Measurements from ENCODE around the gene MDFI. TPM values are rescaled to one million over a fixed set of nuclear protein-coding genes. Genes with fewer than 3 reads are reported as not detected.

Gene MDFI
- polyA plus RNA-seq, 1 experiment: 0.19 TPM

DNA sequence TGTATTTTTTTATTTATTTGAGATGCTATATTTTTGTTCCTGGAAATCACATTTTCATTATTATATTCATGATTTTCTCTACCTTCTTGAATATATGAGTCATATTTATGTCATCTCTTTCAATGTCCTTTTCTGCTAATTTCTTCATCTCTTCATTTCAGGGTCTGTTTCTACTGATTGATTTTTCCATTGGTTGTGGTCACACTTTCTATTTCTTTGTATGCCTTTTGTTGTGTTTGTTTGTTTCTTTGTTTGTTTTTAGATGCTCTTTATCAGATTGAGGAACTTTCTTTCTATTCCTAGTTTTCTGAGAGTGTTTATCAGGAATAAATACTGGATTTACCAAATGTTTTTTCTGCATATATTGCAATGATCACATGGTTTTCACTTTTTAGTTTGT lies 16.9 kb upstream of the MDFI start:
- TF ChIP-seq, protein P1, sequence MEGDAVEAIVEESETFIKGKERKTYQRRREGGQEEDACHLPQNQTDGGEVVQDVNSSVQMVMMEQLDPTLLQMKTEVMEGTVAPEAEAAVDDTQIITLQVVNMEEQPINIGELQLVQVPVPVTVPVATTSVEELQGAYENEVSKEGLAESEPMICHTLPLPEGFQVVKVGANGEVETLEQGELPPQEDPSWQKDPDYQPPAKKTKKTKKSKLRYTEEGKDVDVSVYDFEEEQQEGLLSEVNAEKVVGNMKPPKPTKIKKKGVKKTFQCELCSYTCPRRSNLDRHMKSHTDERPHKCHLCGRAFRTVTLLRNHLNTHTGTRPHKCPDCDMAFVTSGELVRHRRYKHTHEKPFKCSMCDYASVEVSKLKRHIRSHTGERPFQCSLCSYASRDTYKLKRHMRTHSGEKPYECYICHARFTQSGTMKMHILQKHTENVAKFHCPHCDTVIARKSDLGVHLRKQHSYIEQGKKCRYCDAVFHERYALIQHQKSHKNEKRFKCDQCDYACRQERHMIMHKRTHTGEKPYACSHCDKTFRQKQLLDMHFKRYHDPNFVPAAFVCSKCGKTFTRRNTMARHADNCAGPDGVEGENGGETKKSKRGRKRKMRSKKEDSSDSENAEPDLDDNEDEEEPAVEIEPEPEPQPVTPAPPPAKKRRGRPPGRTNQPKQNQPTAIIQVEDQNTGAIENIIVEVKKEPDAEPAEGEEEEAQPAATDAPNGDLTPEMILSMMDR (IDR thresholded peaks at IDR 0.05; ENCODE audit: low read depth, low read length): no peak
- H3K27ac ChIP-seq (ENCODE audit: low read depth, low read length): no peak overlapping the region
- ChIA-PET POLR2A (no interaction called here), CTCF (interaction anchor here (1.4 kb wide), 1 partner anchor 19 kb away, joined by 3 read pairs; no protein-coding TSS in a partner anchor)
- H3K27me3 ChIP-seq (ENCODE audit: control insufficient read depth, insufficient read depth, low read length): peaks cover 16% of the 10 kb centered on the region
- no peak for DNase-seq (ENCODE audit: low read depth, low spot score)
- peaks cover 6% of the 10 kb centered on the region for H3K9me3 ChIP-seq (ENCODE audit: control insufficient read depth, insufficient read depth, low read length)
- H3K4me3 ChIP-seq (ENCODE audit: low read depth, low read length): no peak overlapping the region

DNA sequence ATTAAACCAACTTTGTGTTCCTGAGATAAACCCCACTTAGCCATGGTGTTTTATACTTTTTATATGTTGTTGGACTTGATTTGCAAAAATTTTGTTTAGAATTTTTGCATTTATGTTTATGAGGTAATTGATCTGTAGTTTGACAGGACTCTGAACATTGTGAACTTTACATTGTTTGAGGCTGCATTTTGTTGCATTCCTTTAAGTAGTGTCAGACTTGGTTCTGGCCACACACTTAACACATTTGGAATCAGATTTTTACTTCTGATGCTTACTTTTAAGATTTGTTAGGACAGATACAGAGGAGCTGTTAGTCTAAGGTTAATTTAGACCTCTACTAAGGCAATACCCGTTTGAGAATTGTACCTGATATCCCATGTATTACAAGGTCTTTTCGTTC lies 16.5 kb upstream of the MDFI start:
- Histone ChIP-seq H3K9me3 (ENCODE audit: control insufficient read depth, insufficient read depth, low read length) (peaks cover 6% of the 10 kb centered on the region), H3K4me3 (ENCODE audit: low read depth, low read length) (no peak overlapping the region), H3K27me3 (ENCODE audit: control insufficient read depth, insufficient read depth, low read length) (peaks cover 16% of the 10 kb centered on the region), H3K27ac (ENCODE audit: low read depth, low read length) (no peak overlapping the region)
- ChIA-PET POLR2A (no interaction called here), CTCF (interaction anchor here (0.9 to 1.4 kb wide), 2 partner anchors 19 to 253 kb away, joined by 3 read pairs; no protein-coding TSS in a partner anchor)
- TF ChIP-seq, protein P1 (IDR thresholded peaks at IDR 0.05; ENCODE audit: low read depth, low read length): no peak
- no peak for DNase-seq (ENCODE audit: low read depth, low spot score)

DNA sequence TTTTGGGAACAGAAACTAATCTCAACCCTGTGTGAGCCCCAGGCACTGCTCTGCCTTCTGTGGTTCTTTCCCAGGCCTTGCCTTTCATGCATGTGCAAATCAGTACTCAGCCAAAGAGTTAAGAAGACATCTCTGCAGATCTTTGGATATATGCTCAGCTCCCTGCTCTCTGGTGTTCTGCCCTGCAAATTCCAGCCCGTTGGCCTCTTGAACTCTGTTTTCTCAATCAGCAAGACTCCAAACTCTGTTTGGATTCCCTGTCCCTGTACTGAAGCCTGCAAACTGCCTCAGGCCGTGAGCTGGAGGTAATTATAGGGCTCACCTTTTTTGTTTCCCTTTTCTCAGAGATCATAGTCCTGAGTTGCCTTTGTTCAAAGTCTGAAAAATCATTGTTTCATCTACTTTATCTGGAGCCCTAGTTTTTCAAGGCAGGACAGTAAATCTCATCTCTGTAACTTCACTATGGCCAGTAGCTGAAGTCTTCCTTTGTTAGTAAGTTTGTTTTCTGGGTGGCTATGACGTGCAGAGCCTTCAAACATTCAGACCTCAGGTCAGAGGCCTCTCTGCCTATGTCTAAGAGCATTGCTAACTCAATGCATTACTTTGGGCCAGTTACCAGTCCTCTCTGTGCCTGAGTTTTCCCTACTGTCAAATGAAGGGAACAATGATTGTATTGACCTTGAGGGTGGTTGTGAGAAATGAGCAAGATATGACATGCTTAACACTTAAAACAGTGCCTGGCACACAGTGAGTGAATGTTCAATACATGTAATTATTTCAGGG lies 15.9 kb upstream of the MDFI start:
- Histone ChIP-seq H3K9me3 (ENCODE audit: control insufficient read depth, insufficient read depth, low read length) (peaks cover 6% of the 10 kb centered on the region), H3K4me3 (ENCODE audit: low read depth, low read length) (no peak overlapping the region), H3K27me3 (ENCODE audit: control insufficient read depth, insufficient read depth, low read length) (peaks cover 16% of the 10 kb centered on the region), H3K27ac (ENCODE audit: low read depth, low read length) (no peak overlapping the region)
- no peak for DNase-seq (ENCODE audit: low read depth, low spot score)
- POLR2A ChIA-PET: no interaction called here
- CTCF ChIA-PET: interaction anchor here (0.9 to 1.4 kb wide), 2 partner anchors 20 to 254 kb away, joined by 3 read pairs; no protein-coding TSS in a partner anchor
- TF ChIP-seq, protein P1 (IDR thresholded peaks at IDR 0.05; ENCODE audit: low read depth, low read length): no peak

DNA sequence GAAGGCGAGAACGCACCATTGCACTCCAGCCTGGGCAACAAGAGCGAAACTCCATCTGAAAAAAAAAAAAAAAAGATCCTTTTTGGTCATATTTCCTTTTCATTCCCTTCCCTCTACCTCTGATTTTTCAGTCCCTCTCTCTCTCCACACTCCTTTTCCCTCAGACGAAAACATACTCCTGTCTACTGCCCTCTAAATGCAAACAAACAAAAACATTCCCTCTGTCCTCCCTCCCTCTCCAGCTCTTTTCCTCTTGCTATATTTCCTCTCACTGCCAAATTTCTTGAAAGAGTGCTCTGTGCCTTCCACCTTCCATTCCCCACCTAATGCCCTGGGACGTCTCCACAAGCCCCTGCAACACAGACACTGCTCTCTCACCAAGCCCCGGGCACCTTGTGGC lies 14.9 kb upstream of the MDFI start:
- Histone ChIP-seq H3K9me3 (ENCODE audit: control insufficient read depth, insufficient read depth, low read length) (peaks cover 6% of the 10 kb centered on the region), H3K27me3 (ENCODE audit: control insufficient read depth, insufficient read depth, low read length) (peaks cover 16% of the 10 kb centered on the region), H3K27ac (ENCODE audit: low read depth, low read length) (no peak overlapping the region), H3K4me3 (ENCODE audit: low read depth, low read length) (no peak overlapping the region)
- ChIA-PET CTCF (no interaction called here), POLR2A (no interaction called here)
- no peak for DNase-seq (ENCODE audit: low read depth, low spot score)
- TF ChIP-seq, protein P1 (IDR thresholded peaks at IDR 0.05; ENCODE audit: low read depth, low read length): no peak

DNA sequence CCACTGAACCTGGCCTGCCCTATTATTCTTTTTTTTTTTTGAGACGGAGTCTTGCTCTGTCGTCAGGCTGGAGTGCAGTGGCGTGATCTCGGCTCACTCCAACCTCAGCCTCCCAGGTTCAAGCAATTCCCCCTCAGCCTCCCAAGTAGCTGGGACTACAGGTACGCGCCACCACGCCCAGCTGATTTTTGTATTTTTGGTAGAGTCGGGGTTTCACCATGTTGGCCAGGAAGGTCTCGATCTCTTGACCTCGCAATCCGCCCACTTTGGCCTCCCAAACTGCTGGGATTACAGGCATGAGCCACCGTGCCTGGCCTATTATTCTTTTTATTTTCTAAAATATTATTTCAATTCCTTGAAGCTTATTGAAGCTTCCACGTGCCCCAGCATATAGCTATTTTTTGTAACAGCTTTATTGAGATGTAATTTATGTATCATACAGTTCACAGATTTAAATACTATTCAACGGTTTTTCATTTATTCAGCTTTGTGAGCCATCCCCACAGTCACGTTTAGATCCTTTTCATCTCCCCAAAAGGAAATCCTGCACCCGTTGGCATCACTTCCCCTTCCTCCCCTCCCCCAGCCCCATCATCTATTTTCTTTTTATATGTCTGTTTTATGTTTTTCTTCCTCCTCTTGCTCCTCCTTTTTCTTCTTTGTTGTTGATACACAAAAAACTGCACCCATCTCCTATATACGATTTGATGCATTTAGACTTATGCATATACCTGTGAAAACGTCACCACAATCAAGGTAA lies 13.5 kb upstream of the MDFI start:
- ChIA-PET CTCF (interaction anchor here (1.1 to 2.3 kb wide), 3 partner anchors 22 to 256 kb away, joined by 4 to 8 read pairs (median 5); no protein-coding TSS in a partner anchor), POLR2A (no interaction called here)
- peaks cover 6% of the 10 kb centered on the region for H3K9me3 ChIP-seq (ENCODE audit: control insufficient read depth, insufficient read depth, low read length)
- no peak overlapping the region for H3K4me3 ChIP-seq (ENCODE audit: low read depth, low read length)
- no peak overlapping the region for H3K27ac ChIP-seq (ENCODE audit: low read depth, low read length)
- TF ChIP-seq, protein P1 (IDR thresholded peaks at IDR 0.05; ENCODE audit: low read depth, low read length): no peak
- DNase-seq (ENCODE audit: low read depth, low spot score): no peak
- H3K27me3 ChIP-seq (ENCODE audit: control insufficient read depth, insufficient read depth, low read length): peaks cover 15% of the 10 kb centered on the region

Data from AG04450 (cell line).